Keratinocyte (primary cell): ENCODE results near the gene NFATC2. TPM values are rescaled to one million over a fixed set of nuclear protein-coding genes. Genes with fewer than 3 reads are reported as not detected.
A peak's percentile ranks its signal among the peaks of the same experiment; 100 is the strongest.

Source experiments
- DNase-seq: peaks from one replicate; pipeline ENCODE4 v3.0.0-alpha.2; 2011; ENCODE audit warnings: low read depth, missing footprints, low spot score
- FAIRE-seq: peaks from 2 replicates; lab custom pipeline; 2011; peaks lifted over from hg19 to GRCh38; lab: Jason Lieb, UNC
- H2AFZ ChIP-seq: 2 replicates; pipeline ENCODE4 v1.6.0; 2012; ENCODE audit warnings: low read length, control low read depth, inconsistent platforms; ENCODE audit not compliant: control insufficient read depth
- H3K27ac ChIP-seq: 2 replicates; pipeline ENCODE4 v1.5.1; 2011; ENCODE audit warnings: low read length; ENCODE audit not compliant: control insufficient read depth, insufficient read depth
- H3K27me3 ChIP-seq: 3 replicates; pipeline ENCODE4 v1.6.0; 2011; ENCODE audit warnings: low read length; ENCODE audit not compliant: control insufficient read depth, insufficient read depth; ENCODE audit errors: extremely low read depth
- H3K36me3 ChIP-seq, 2 experiments: 2 replicates in 1 of 2; 3 replicates in 1 of 2; pipeline ENCODE4 v1.5.1; 2011; ENCODE audit warnings: low read length in 2 of 2, mild to moderate bottlenecking in 1 of 2; ENCODE audit not compliant: control insufficient read depth in 2 of 2, insufficient read depth in 2 of 2; ENCODE audit errors: extremely low read depth in 1 of 2
- H3K4me1 ChIP-seq: 3 replicates; pipeline ENCODE4 v1.5.1; 2011; ENCODE audit warnings: low read length; ENCODE audit not compliant: control insufficient read depth, insufficient read depth; ENCODE audit errors: extremely low read depth
- H3K4me2 ChIP-seq: 3 replicates; pipeline ENCODE4 v1.6.0; 2011; ENCODE audit warnings: low read depth, low read length; ENCODE audit not compliant: control insufficient read depth, insufficient read depth; ENCODE audit errors: extremely low read depth
- H3K4me3 ChIP-seq, 3 experiments: fragments of 200-600 bp in 1 of 3; sonication (generic) in 1 of 3; 2 replicates in 2 of 3; 3 replicates in 1 of 3; pipeline ENCODE4 v1.5.1; 2011 to 2016; ENCODE audit warnings: low read length in 3 of 3, mild to moderate bottlenecking in 3 of 3, control low read depth in 2 of 3, inconsistent platforms in 1 of 3, low read depth in 1 of 3, mixed read lengths in 1 of 3, mixed run types in 1 of 3, moderate library complexity in 1 of 3; ENCODE audit not compliant: control insufficient read depth in 2 of 3, insufficient read depth in 2 of 3; ENCODE audit errors: extremely low read depth in 1 of 3
- H3K79me2 ChIP-seq: 2 replicates; pipeline ENCODE4 v1.6.0; 2012; ENCODE audit warnings: low read length; ENCODE audit not compliant: control insufficient read depth, insufficient read depth
- H3K9ac ChIP-seq: 3 replicates; pipeline ENCODE4 v1.6.0; 2011; ENCODE audit warnings: low read length; ENCODE audit not compliant: control insufficient read depth, insufficient read depth; ENCODE audit errors: extremely low read depth
- H3K9me1 ChIP-seq: 3 replicates; pipeline ENCODE4 v1.6.0; 2011; ENCODE audit warnings: low read length; ENCODE audit not compliant: control insufficient read depth, insufficient read depth; ENCODE audit errors: extremely low read depth
- H3K9me3 ChIP-seq: 2 replicates; pipeline ENCODE4 v1.5.1; 2012; ENCODE audit warnings: low read depth, low read length; ENCODE audit not compliant: control insufficient read depth
- H4K20me1 ChIP-seq: 3 replicates; pipeline ENCODE4 v1.6.0; 2011; ENCODE audit warnings: low read length; ENCODE audit not compliant: control insufficient read depth, insufficient read depth; ENCODE audit errors: extremely low read depth
- EZH2 ChIP-seq: IDR thresholded peaks from one replicate; pipeline ENCODE4 v1.6.1; 2012; ENCODE audit warnings: inconsistent platforms, mild to moderate bottlenecking, low read length, moderate library complexity
- dilution Hi-C: fragments of 300-500 bp; cut with MboI; formaldehyde crosslinking; loops from one replicate; pipeline ENCODE4 v1.7.0; 2020; ENCODE audit warnings: low sequenced_read_pairs; ENCODE audit not compliant: extremely low pct_ligation_motif_present
- polyA plus RNA-seq, 5 experiments: library from polyadenylated mRNA; depleted of rRNA in 3 of 5; stranded (reverse) in 3 of 5; stranded (forward) in 1 of 5; unstranded in 1 of 5; fragments of >200 nt; gene quantifications; 1 replicate in 1 of 5; 2 replicates in 3 of 5; 3 replicates in 1 of 5; pipeline versions ENCODE4 v1.2.1 to v1.2.3, GENCODE V29; 2011 to 2012; ENCODE audit warnings: missing spikeins in 2 of 5, low read depth in 1 of 5, low replicate concordance in 1 of 5
- TF ChIP-seq, protein P1 (sequence below), 3 experiments: IDR thresholded peaks in 1 of 3; conservative IDR thresholded peaks in 1 of 3; optimal IDR thresholded peaks in 1 of 3; 2 replicates in 2 of 3; 3 replicates in 1 of 3; pipeline versions ENCODE3 to v1.5.1; 2011; ENCODE audit warnings: low read length in 3 of 3, mild to moderate bottlenecking in 3 of 3, moderate library complexity in 2 of 3, control low read depth in 1 of 3, inconsistent platforms in 1 of 3; ENCODE audit not compliant: insufficient read depth in 2 of 3; ENCODE audit errors: extremely low read depth in 1 of 3

Gene NFATC2
- polyA plus RNA-seq, 1 donor (not counting 4 experiments of a cell fraction or from before 2014, with no cell fraction given), result 0.05 TPM

GRCh38 chr20:51542033-51542570 is 417 bp downstream of the NFATC2 start:
- Histone ChIP-seq H2AFZ (no peak overlapping the region), H3K4me3 (no peak overlapping the region), H3K27ac (no peak overlapping the region), H3K27me3 (peaks cover 60% of the 10 kb centered on the region), H3K4me1 (peaks cover 8% of the 10 kb centered on the region), H3K4me2 (no peak overlapping the region), H3K9me3 (no peaks in the 10 kb centered on the region), H4K20me1 (no peaks in the 10 kb centered on the region), H3K36me3 (no peaks in the 10 kb centered on the region), H3K79me2 (no peaks in the 10 kb centered on the region), H3K9me1 (no peaks in the 10 kb centered on the region), H3K9ac (no peak overlapping the region)
- FAIRE-seq (no peak), DNase-seq (no peak)
- TF ChIP-seq, protein P1, sequence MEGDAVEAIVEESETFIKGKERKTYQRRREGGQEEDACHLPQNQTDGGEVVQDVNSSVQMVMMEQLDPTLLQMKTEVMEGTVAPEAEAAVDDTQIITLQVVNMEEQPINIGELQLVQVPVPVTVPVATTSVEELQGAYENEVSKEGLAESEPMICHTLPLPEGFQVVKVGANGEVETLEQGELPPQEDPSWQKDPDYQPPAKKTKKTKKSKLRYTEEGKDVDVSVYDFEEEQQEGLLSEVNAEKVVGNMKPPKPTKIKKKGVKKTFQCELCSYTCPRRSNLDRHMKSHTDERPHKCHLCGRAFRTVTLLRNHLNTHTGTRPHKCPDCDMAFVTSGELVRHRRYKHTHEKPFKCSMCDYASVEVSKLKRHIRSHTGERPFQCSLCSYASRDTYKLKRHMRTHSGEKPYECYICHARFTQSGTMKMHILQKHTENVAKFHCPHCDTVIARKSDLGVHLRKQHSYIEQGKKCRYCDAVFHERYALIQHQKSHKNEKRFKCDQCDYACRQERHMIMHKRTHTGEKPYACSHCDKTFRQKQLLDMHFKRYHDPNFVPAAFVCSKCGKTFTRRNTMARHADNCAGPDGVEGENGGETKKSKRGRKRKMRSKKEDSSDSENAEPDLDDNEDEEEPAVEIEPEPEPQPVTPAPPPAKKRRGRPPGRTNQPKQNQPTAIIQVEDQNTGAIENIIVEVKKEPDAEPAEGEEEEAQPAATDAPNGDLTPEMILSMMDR (optimal IDR thresholded peaks at IDR 0.05 in 1 of 3, IDR thresholded peaks at IDR 0.05 in 1 of 3, conservative IDR thresholded peaks at IDR 0.05 in 1 of 3; ENCODE audit: extremely low read depth in 1 of 3, insufficient read depth in 2 of 3, low read length in 3 of 3), result no peak
- TF ChIP-seq EZH2, result peak; percentile 48
- dilution Hi-C loops, result no loop called here

- Histone ChIP-seq H3K4me2 (no peak overlapping the region), H3K4me1 (peaks cover 8% of the 10 kb centered on the region), H3K9me1 (no peaks in the 10 kb centered on the region), H3K4me3 (no peak overlapping the region), H4K20me1 (no peaks in the 10 kb centered on the region), H3K9ac (no peak overlapping the region), H3K9me3 (no peaks in the 10 kb centered on the region), H3K27ac (no peak overlapping the region), H3K36me3 (no peaks in the 10 kb centered on the region), H2AFZ (no peak overlapping the region), H3K27me3 (peaks cover 55% of the 10 kb centered on the region), H3K79me2 (no peaks in the 10 kb centered on the region)
- dilution Hi-C loops, result no loop called here
- FAIRE-seq (peak; percentile 77), DNase-seq (no peak)
- TF ChIP-seq, protein P1 (optimal IDR thresholded peaks at IDR 0.05 in 1 of 3, IDR thresholded peaks at IDR 0.05 in 1 of 3, conservative IDR thresholded peaks at IDR 0.05 in 1 of 3; ENCODE audit: extremely low read depth in 1 of 3, insufficient read depth in 2 of 3, low read length in 3 of 3), result no peak
- no peak for TF ChIP-seq EZH2
Measured at GRCh38 chr20:51541189-51542032, 1.1 kb downstream of the NFATC2 start.
